Measurements from ENCODE around the gene CSK. TPM values are rescaled to one million over a fixed set of nuclear protein-coding genes. Genes with fewer than 3 reads are reported as not detected.

Gene CSK
- polyA plus RNA-seq, 1 of the 3 experiments (the other 2 are of a cell fraction) = 53.1 TPM

DNA sequence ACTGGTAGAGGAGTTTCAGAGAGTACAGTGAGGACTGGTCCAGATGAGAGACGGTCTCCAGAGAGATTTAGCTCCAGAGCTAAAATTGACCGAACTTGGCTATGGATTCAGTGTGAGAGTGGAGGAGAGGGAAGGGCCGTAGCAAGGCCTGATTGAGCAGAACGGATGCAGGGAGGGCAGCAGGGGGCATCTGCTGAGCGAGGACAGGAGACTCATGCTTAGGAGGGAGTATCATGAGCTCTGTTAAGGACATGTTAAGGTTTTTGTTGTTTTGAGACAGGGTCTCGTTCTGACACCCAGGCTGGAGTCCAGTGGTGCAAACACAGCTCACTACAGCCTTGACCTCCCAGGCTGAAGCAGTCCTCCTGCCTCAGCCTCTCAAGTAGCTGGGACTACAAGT, 23.1 kb downstream of the CSK start (continued):
- TF ChIP-seq MXI1 (IDR thresholded peaks at IDR 0.05; ENCODE audit: low read depth, low read length) (no peak), RCOR1 (IDR thresholded peaks at IDR 0.05; ENCODE audit: low read length) (no peak)
- TF ChIP-seq, protein P1, sequence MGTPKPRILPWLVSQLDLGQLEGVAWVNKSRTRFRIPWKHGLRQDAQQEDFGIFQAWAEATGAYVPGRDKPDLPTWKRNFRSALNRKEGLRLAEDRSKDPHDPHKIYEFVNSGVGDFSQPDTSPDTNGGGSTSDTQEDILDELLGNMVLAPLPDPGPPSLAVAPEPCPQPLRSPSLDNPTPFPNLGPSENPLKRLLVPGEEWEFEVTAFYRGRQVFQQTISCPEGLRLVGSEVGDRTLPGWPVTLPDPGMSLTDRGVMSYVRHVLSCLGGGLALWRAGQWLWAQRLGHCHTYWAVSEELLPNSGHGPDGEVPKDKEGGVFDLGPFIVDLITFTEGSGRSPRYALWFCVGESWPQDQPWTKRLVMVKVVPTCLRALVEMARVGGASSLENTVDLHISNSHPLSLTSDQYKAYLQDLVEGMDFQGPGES (IDR thresholded peaks at IDR 0.05; ENCODE audit: low read depth, low read length) = no peak

DNA sequence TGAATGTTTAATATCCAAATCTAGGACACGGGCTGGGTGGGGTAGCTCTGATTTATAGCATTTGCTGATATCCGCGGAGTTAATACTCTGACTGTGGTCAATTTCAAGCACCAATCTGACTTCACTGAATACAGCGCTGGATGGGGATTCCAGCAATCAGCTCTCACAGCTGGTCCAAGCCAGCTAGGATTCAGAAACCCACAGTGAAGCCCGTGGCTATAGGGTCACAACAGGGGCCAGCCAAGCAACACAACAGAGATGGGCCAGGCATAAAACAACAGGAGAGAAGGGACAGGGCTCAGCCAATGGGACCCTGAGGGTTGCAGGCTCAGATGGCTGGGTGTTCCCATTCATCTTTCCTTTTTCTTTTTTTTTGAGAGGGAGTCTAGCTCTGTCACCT, 25.4 kb downstream of the CSK start:
- H3K4me1 ChIP-seq (ENCODE audit: control insufficient read depth in 1 of 2, insufficient read depth in 2 of 2, low read depth in 1 of 2, low read length in 1 of 2) = no peaks in the 10 kb centered on the region
- no peak overlapping the region for H3K27ac ChIP-seq (ENCODE audit: low read depth in 2 of 2, low read length in 1 of 2)
- peaks cover 5% of the 10 kb centered on the region for H3F3A ChIP-seq (replicated peaks; ENCODE audit: insufficient read depth)
- CTCF ChIA-PET = interaction anchor here (0.7 to 2.2 kb wide), 4 partner anchors 7 to 173 kb away, joined by 3 to 10 read pairs (median 4); no protein-coding TSS in a partner anchor
- H3K9ac ChIP-seq = no peak overlapping the region
- no peak for TF ChIP-seq SMC3 (IDR thresholded peaks at IDR 0.05; ENCODE audit: low read depth, low read length)
- no peak for TF ChIP-seq EZH2phosphoT487 (IDR thresholded peaks at IDR 0.05; ENCODE audit: borderline replicate concordance, low read depth)
- no peak for TF ChIP-seq ELF1 (IDR thresholded peaks at IDR 0.05)
- no peak for TF ChIP-seq MXI1 (IDR thresholded peaks at IDR 0.05; ENCODE audit: low read depth, low read length)
- no peak for TF ChIP-seq RFX5 (IDR thresholded peaks at IDR 0.05; ENCODE audit: low read length)
- no peak for TF ChIP-seq GABPA (IDR thresholded peaks at IDR 0.05; ENCODE audit: low read depth)
- TF ChIP-seq CHD2 (IDR thresholded peaks at IDR 0.05; ENCODE audit: low read length, partially characterized antibody) = no peak
- TF ChIP-seq YY1 (IDR thresholded peaks at IDR 0.05; ENCODE audit: low read depth) = no peak
- no peak for TF ChIP-seq SIN3A (IDR thresholded peaks at IDR 0.05; ENCODE audit: borderline replicate concordance, low read depth, low read length)
- TF ChIP-seq FOXJ3 (CRISPR knock-in tag; IDR thresholded peaks at IDR 0.05) = no peak
- TF ChIP-seq POLR2AphosphoS5 (IDR thresholded peaks at IDR 0.05; ENCODE audit: low read depth, low read length) = no peak
- no peak for TF ChIP-seq NRF1 (IDR thresholded peaks at IDR 0.05; ENCODE audit: low read depth, low read length)
- TF ChIP-seq, protein P2, sequence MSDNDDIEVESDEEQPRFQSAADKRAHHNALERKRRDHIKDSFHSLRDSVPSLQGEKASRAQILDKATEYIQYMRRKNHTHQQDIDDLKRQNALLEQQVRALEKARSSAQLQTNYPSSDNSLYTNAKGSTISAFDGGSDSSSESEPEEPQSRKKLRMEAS (IDR thresholded peaks at IDR 0.05; ENCODE audit: low read depth) = no peak
- no peak for TF ChIP-seq RAD21 (IDR thresholded peaks at IDR 0.05; ENCODE audit: low read length)
- H3K4me2 ChIP-seq = no peak overlapping the region
- H3K4me3 ChIP-seq (ENCODE audit: low read depth in 2 of 2, low read length in 1 of 2) = no peak overlapping the region
- H3K79me2 ChIP-seq (ENCODE audit: insufficient read depth) = no peaks in the 10 kb centered on the region
- H3K9me3 ChIP-seq = no peaks in the 10 kb centered on the region
- H4K20me1 ChIP-seq (ENCODE audit: insufficient read depth) = no peaks in the 10 kb centered on the region
- no peaks in the 10 kb centered on the region for H3K27me3 ChIP-seq (ENCODE audit: insufficient read depth)
- POLR2A ChIA-PET = no interaction called here
- 62% methylated on average over 4 of the region's 5 CpGs for WGBS (ENCODE audit: low lambda C conversion rate)
- H2AFZ ChIP-seq (ENCODE audit: low read depth) = no peak overlapping the region
- H3K9me2 ChIP-seq = no peaks in the 10 kb centered on the region
- H3K36me3 ChIP-seq (replicated peaks in 1 of 2; ENCODE audit: control insufficient read depth in 1 of 2, insufficient read depth in 2 of 2, low read length in 1 of 2) = peaks cover 0 to 17% of the 10 kb centered on the region in 2 experiments
- no peak for DNase-seq
